ENCODE results near the gene GZMM.
"Not testable (repeated sequence)": the region's sequence is repeated elsewhere in the genome, so short reads cannot be mapped to it uniquely, and the experiment has no call there.

The GZMM gene

DNA sequence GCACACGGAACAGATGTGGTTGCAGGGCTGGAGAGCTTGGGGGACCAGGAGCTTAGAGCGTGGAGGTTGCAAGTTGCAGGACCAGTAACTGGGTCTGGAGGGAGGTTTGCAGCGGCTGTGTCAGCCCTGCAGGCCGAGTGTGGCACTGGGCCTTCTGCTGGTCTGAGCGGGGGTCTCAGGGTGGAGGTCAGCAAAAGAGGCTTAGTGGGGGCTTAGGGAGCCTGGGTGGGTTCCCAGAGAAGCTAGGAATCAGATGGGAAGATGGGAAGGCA is 40.1 kb downstream of the GZMM start:
- DNase-seq = no peak

DNA sequence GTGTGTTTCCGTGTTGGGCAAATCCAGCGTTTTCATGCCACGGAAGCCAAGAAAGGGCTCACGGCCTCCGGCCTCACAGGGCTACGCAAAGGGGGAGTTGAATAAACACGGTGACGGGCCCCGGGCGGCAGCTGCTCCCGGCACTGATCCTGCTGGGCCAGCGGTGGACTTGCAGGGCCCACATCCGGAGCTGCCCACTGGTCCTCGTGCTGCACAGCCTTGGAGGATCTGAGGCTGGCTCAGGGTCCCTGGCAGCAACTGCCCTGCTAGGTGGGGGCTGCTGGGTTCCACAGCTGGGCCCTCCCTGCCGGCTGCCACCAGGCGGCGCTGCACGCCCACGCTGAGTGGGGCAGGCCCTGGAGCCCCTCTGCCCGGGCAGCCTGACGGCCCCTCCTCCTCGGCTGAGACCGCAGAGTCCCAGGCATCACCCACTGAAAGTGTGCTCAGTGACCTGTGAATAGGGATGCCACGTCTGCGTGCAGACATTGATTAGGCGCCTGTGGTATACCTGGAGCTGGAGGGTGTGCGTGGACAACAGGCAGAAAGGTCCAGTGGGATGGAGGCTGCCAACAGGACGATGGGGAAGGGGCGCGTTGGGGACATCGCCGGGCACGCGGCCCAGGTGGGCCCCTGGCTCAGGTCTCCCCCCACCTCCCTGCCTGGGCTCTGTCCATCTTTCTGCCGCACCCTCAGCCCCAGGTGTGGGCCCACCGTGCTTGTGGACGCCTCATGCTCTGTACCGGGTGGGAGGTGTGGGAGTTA is 40.6 kb downstream of the GZMM start:
- DNase-seq = peak; percentile 48

- not testable (repeated sequence) for DNase-seq
Observed at GRCh38 chr19:585146-585545, 41.3 kb downstream of the GZMM start.

DNA sequence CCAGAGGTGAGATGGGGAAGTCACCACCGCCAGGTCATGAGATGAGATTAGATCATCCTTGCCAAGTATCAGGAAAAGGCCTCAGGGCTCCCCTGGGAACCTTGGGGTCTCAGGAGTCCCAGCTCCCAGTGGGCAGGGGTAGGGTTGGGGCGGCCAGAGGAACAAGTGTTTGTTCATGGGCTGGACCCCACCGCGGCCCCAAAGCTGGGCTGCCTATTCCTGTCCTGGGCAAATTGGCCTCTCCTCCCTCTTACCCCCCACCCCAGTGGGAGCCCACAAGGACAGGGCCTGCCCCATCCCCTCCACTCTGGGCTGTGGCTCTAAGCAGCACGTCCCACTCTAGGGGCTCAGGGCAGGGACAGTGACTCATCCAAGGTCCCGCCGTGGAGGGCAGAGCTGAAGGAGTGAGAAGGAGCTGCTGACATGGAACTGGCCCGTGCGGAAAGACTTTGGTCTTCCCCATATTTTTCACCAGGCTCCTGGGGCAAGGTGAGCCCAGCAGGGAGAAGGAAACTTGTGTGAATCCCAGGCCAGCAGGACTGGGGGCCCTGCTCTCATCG is 41.8 kb downstream of the GZMM start:
- DNase-seq = no peak

- peak; percentile 93 for DNase-seq
Observed at GRCh38 chr19:588093-588740, 44.4 kb downstream of the GZMM start.

DNA sequence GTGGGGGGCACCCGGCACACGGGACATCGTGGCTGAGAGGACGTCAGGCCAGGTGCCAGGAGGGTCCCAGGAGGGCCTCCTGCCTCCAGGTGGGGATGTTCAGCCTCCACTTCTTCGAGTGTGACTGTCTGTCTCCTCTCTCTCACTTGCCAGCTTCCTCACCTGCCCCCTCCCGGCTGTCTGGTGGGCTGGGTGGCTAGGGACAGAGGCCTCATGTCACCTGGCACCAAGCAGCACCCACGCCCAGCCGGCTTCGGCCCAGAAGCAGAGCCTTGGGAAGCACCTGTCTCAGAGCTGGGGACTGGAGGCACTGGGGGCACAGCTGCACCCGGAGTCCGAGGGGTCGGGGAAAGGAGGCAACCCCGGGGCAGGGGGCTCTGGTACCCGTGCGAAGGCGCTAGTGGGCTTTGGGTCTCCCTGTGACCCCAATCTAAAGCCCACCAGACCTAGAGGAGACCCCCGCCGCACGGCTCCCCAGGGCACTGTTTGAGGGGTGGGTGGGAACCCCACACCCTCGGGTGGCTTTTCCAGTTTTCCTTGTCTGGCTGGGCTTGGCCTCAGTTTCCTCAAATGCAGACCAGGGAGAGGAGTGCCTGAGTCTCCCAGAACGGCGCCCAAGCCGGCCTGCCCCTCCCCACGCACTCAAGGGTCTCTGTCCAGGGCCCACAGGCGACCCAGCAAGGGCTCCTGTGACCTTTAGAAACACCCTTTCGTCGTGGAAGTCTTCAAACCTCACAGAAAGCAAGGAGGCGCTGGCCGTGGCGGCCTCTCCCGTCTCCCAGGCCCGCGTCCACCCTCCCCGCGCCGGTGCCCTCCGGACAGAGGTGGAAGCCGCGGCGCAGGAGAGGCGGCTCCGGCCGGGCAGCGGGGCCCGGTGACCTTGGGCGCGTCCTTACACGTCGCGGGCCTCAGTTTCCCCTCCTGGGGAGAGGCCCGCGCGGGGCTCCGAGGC is 45.2 kb downstream of the GZMM start:
- no peak for DNase-seq

DNA sequence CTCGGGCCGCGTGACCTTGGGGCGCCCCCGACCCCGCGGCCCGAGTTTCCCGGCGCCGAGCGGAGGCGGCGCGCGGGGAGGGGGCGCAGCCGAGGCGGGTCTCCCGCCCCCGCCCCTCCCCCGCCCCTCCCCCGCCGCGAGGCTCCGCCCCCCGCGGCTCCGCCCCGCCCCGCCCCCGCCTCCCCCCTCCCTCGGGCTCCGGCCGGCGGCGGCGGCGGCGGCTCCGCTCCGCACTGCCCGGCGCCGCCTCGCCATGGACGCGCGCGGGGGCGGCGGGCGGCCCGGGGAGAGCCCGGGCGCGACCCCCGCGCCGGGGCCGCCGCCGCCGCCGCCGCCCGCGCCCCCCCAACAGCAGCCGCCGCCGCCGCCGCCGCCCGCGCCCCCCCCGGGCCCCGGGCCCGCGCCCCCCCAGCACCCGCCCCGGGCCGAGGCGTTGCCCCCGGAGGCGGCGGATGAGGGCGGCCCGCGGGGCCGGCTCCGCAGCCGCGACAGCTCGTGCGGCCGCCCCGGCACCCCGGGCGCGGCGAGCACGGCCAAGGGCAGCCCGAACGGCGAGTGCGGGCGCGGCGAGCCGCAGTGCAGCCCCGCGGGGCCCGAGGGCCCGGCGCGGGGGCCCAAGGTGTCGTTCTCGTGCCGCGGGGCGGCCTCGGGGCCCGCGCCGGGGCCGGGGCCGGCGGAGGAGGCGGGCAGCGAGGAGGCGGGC is 46.0 kb downstream of the GZMM start, which contains the start of gene HCN2:
Gene HCN2, plus strand, starts transcription at position 189 of the 703 bp plus-strand sequence. Its CDS starts 65 bp downstream, at position 254.
- DNase-seq = no peak

DNA sequence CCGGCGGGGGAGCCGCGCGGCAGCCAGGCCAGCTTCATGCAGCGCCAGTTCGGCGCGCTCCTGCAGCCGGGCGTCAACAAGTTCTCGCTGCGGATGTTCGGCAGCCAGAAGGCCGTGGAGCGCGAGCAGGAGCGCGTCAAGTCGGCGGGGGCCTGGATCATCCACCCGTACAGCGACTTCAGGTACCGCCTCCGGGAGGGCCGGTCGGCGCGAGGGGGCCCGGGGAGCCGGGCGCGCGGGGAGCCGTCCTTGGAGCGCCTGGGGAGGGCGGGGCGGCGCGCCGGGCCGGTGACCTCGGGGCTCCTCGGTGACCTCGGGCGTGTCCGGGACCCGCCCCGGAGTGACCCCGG is 46.5 kb downstream of the GZMM start:
- DNase-seq = no peak

DNA sequence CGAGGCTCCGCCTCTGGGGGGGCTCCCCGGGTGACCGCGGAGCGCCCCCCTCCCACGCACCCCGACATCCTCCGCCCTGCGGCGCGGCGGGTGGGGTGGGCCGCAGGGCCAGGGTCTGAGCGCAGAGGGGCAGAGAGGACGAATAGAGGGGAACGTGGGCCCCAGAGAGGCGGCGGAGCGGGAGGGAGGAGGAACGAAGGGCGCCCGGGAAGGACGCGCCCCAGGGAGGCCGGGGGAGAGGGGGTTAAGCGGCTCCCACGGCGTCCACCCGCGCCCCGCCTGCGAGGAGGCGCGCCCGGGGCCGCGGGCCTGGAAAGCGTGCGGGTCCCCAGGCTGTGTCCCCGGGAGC is 46.9 kb downstream of the GZMM start:
- no peak for DNase-seq

DNA sequence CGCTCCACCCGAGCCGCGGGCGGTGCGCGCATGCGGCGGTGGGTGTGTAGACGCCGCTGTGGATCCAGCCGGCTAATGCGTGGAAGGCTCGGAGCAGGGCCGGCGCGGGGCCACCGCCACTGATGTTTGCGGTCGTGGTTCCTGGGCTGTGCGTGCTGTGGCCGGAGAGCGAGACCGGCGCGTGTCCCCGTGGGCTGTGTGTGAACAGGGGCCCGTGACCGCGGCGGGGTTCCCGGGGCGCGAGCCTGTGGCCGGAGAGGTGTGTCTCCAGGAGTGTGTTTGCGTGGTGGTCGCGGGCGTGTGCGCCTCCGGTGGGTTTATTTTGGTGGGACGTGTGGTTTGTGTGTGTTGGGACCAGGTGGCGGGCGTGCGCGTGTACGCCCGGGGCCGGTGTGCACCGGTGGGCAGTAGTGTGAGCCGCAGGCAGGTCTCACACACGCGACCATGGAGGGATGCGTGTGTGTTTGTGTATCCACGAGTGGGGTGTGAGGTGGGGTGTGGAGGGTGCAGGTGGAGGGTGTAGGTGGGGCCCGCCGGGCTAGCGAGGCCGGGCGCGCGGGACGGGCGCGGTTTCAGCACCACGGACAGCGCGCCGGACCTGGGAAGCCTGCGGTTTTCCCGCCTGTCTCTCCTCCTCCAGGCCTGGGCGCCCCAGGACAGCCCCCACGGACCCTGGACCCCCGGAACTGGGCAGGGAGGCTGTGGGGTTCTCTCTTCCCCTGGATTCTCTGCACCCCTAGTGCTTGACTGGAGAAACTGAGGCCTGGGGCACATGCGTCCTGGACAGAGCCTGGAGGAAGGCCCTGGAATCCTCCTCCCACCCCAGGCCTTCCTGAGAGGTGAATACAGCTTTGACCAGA is 47.5 kb downstream of the GZMM start:
- DNase-seq = peak; percentile 59

DNA sequence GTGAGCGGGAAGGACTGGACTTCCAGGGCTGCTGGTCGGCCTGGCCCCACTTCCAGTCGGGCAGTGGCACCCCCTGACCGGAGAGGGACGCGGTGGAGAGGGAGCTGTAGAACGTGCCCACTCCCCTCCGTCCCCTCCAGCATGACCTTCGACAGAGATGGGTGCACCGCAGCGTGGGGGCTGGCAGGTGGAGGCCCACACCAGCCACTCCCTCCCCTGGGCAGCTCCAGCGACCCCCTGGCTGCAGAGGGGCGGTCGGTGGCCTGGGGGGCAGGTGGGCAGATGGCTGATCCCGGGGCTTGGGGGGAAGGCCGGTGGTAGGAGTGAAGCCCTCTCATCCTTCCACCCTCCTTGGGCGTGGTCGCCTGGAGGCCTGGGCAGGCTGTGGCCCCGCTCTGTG is 48.2 kb downstream of the GZMM start:
- DNase-seq = no peak

- DNase-seq = no peak
Observed at GRCh38 chr19:593055-593454, 49.2 kb downstream of the GZMM start.

GRCh38 chr19:593505-593904 is 49.7 kb downstream of the GZMM start:
- DNase-seq = no peak

- no peak for DNase-seq
Observed at GRCh38 chr19:594265-594870, 50.5 kb downstream of the GZMM start.

DNA sequence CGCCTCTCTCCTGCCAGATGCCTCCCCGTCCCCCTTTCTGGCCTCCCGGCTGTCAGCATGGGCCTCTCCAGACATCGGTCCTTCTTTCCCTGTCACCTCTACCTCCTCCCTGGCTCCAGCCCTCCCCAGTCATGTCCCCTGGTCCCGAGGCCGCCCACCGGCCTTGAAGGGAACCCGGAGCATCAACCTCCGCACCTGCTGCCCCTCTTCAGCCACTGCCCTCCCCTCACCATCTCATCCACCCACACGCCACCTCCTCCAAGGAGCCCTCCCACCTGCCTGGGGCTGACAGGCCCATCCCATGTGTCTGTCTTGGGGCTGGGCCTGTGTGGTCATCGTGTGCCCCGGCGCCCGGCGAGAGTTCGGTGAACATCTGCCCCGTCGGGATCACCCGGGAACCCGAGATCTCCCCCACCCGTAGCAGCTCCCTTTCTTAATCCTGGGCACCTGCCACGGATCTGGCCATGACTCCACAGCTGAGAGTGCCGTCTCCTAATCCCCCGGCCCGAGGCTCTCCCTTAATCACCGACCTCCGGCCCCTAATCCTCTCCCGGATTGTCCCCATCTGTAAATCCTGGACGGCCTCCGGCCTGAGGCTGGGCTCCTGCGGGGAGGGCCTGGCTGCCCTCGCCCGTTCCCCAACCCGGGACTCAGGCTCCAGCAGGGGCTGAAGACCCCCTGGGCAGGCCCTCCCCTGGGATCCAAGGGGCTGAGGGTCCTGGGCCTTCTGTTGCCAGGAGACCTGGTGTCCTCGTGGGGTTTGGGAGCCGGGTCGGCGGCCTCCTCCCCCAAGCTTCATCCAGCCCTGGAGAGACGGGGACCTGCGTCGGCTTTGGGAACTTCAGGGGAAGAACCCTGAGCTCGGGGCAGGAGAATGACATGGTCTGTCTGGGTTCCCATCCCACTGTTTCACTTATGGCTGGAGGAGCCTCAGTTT is 51.7 kb downstream of the GZMM start:
- DNase-seq = no peak

GRCh38 chr19:596263-596655 is 52.4 kb downstream of the GZMM start:
- no peak for DNase-seq

DNA sequence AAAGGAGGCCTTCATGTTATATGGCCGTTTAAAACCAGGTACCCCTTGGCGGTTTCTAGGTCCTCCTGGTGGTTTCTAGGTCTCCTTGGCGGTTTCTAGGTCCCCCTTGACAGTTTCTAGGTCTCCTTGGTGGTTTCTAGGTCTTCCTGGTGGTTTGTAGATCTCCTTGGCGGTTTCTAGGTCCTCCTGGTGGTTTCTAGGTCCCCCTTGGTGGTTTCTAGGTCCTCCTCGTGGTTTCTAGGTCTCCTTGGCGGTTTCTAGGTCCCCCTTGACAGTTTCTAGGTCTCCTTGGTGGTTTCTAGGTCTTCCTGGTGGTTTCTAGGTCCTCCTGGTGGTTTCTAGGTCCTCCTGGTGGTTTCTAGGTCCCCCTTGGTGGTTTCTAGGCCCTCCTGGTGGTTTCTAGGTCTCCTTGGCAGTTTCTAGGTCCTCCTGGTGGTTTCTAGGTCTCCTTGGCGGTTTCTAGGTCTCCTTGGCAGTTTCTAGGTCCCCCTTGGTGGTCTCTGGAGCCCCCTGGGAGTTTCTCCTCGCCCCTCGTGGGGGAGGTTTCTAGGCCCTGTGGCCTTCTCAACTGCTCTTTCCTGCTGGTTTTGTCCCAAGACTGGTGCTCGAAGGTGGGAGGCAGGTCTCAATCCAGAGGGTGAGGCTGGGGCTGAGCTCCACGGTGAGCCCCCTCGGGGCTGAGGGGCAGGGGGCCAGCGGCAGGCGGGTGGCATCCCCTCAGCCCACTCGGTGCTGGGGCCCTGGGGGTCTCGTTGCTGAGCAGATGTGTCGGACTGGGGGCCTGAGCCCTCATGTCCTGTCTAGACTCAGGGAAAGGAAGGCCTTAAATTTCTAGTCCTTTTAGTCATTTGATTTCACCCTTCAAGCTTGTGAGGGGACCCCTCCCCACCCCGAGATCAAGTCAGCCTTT is 53.8 kb downstream of the GZMM start:
- DNase-seq = no peak
